ENCODE results near the gene CHCT1. TPM values are rescaled to one million over a fixed set of nuclear protein-coding genes. Genes with fewer than 3 reads are reported as not detected.

Gene CHCT1
- total and polyA plus RNA-seq, 12 donors: 0.44 TPM; not detected in 11

DNA sequence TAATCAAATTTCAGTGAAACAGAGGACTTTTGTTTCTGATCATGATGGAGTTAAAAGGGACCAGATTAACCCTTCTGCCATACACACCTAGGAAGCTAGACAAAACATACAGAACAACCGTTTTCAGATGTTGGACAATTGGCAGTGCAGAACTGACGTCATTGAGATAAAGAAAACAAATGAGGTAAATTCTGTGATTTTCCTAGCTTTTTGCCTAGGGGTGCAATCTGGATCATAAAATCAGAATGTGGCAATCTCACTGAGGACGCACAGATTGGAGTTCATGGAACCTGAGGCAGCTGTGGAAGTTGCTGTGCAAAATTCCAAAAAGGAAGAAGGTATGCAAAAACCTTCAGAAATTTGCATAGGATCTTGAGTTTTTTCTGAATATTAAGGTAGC is 15.4 kb upstream of the CHCT1 start:
- no peaks in the 10 kb centered on the region for H3K36me3 ChIP-seq
- H3K27me3 ChIP-seq: peaks cover 0 to 3% (median 0%) of the 10 kb centered on the region in 7 donors
- 73 to 80% methylated on average over 3 of the region's 3 CpGs for WGBS, 2 donors
- DNase-seq (no peak), ATAC-seq (no peak)
- peaks cover 0 to 6% (median 0%) of the 10 kb centered on the region in 9 donors for H3K4me1 ChIP-seq
- intact Hi-C loops (cut with DNase I): no loop called here
- H3K27ac ChIP-seq: no peak overlapping the region
- no peaks in the 10 kb centered on the region for H3K9me3 ChIP-seq
- no peak for TF ChIP-seq CTCF (IDR thresholded peaks at IDR 0.05)
- H3K4me3 ChIP-seq: no peak overlapping the region

- Histone ChIP-seq H3K36me3 (no peaks in the 10 kb centered on the region), H3K4me1 (peaks cover 0 to 3% (median 0%) of the 10 kb centered on the region in 9 donors), H3K4me3 (no peak overlapping the region), H3K9me3 (no peaks in the 10 kb centered on the region), H3K27me3 (peaks cover 0 to 3% (median 0%) of the 10 kb centered on the region in 7 donors), H3K27ac (no peak overlapping the region)
- no peak for ATAC-seq
- TF ChIP-seq CTCF (IDR thresholded peaks at IDR 0.05): no peak
- no peak for DNase-seq
- intact Hi-C loops (cut with DNase I): no loop called here
- 96% methylated on average over 4 of the region's 4 CpGs for WGBS, 2 donors
These were observed 12.3 kb upstream of the CHCT1 start for GRCh38 chr17:60410001-60410400.

DNA sequence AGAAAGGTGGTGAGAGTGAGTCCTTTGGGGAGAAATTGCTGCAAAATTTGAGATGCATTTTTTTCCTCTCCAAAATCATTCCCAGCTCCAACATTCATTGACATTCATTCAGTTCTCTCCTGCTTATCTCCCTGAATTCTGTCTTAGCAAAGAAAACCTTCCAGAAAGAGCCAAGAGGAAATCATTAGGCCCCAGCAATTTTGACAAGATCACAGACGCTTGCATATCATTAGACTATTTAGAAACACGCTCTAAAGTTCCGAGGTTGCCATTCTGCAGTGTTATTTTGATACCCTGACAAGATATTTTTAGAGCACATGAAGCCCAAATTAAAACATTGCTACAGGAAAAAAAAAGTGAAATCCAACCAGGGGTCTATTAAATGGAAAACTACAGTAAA is 9.6 kb upstream of the CHCT1 start:
- ATAC-seq (no peak), DNase-seq (no peak)
- Histone ChIP-seq H3K27me3 (peaks cover 0 to 3% (median 0%) of the 10 kb centered on the region in 7 donors), H3K27ac (no peak overlapping the region), H3K9me3 (no peaks in the 10 kb centered on the region), H3K4me3 (no peak overlapping the region), H3K4me1 (peaks cover 0 to 10% (median 0%) of the 10 kb centered on the region in 9 donors), H3K36me3 (no peaks in the 10 kb centered on the region)
- TF ChIP-seq CTCF (IDR thresholded peaks at IDR 0.05): no peak
- intact Hi-C loops (cut with DNase I): no loop called here
- 25 to 37% methylated on average over 3 of the region's 3 CpGs for WGBS, 2 donors

DNA sequence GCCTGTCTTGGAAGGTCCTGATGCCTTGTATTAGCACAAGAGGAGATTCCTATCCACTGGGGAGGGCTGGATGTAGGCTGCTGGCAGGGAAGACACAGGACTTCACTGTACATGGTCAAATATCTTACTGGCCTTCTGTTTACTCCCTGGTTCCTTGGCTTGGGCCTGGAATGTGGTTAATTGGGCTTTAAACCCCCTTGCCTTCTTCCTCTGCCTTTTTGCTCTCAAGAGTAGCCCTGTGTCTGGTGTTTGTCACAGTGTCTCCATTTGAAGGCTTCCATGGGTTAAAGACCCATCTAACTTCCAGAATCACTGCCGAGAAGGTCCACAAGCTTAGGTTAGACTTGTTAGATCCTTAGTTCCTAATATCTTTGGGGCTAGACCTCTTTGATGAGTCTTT is 7.1 kb upstream of the CHCT1 start:
- no peak for ATAC-seq
- 90 to 96% methylated on average over 1 of the region's 1 CpG for WGBS, 2 donors
- Histone ChIP-seq H3K4me1 (peaks cover 0 to 10% (median 0%) of the 10 kb centered on the region in 9 donors), H3K9me3 (no peaks in the 10 kb centered on the region), H3K27me3 (no peaks in the 10 kb centered on the region), H3K36me3 (no peaks in the 10 kb centered on the region), H3K4me3 (no peak overlapping the region), H3K27ac (no peak overlapping the region)
- intact Hi-C loops (cut with DNase I): no loop called here
- TF ChIP-seq CTCF (IDR thresholded peaks at IDR 0.05): no peak
- no peak for DNase-seq
